Measurements from ENCODE around the gene ATP8A2.

Gene ATP8A2

DNA sequence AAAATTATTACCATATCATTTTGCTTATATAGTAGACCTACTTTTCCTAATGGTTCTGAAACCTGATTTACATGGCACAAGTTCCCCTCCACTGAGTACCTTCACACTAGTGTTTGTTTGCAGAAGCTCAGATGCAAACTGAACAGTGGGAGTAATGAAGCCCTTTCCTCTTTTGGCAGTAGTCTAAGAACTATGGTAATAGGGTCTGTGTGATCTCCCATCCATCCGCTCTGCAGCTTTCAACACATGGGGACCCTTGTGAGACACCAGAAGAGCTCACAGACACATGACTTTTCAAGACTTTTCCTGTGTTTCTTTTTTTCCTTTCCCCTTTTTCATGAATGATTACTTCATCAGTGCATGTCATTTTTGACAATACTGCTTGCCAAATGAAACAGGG is 336.0 kb downstream of the ATP8A2 start:
- DNase-seq (ENCODE audit: low spot score) = no peak
- H3K4me3 ChIP-seq = no peak overlapping the region
- no peak overlapping the region for H3K27ac ChIP-seq
- TF ChIP-seq, protein P1, sequence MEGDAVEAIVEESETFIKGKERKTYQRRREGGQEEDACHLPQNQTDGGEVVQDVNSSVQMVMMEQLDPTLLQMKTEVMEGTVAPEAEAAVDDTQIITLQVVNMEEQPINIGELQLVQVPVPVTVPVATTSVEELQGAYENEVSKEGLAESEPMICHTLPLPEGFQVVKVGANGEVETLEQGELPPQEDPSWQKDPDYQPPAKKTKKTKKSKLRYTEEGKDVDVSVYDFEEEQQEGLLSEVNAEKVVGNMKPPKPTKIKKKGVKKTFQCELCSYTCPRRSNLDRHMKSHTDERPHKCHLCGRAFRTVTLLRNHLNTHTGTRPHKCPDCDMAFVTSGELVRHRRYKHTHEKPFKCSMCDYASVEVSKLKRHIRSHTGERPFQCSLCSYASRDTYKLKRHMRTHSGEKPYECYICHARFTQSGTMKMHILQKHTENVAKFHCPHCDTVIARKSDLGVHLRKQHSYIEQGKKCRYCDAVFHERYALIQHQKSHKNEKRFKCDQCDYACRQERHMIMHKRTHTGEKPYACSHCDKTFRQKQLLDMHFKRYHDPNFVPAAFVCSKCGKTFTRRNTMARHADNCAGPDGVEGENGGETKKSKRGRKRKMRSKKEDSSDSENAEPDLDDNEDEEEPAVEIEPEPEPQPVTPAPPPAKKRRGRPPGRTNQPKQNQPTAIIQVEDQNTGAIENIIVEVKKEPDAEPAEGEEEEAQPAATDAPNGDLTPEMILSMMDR (IDR thresholded peaks at IDR 0.05) = no peak

DNA sequence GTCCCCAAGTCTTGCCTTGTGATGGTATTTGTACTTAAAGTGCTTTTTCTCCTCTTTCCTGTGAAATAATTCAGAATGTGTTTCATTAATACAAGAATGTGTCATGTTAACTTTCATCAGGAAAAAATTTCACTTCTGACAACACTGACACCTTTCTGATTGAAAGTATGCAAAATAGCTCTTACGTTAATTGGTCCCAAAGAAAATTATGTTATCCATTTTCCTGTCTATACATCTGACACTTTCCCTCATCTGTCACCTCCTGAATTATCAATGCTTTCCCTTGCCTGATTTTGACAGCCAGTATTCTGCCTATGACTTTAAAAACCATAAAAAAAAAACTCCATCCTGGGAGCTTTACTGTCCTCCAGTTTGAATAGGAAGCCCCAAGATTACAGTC is 336.5 kb downstream of the ATP8A2 start:
- no peak for DNase-seq (ENCODE audit: low spot score)
- TF ChIP-seq, protein P1 (IDR thresholded peaks at IDR 0.05) = no peak
- Histone ChIP-seq H3K27ac (no peak overlapping the region), H3K4me3 (no peak overlapping the region)

DNA sequence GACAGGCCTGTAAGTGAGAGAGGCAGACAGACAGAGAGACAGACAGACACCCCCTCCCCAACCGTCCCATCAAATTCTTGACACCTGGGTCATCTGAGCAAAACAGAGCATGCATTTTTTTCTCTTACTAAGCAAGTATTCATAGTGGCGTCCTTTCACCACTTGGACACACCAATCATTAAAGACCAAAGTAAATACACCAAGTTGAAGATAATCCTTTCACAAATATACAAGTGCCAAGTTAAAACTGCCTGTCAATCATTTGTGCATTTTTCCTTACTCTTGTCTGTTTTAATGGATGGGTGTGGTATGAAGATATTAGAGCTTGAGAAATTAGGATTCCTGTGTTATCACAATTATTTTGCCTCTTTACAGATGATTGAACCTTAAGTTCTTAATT is 337.3 kb downstream of the ATP8A2 start:
- Histone ChIP-seq H3K27ac (no peak overlapping the region), H3K4me3 (no peak overlapping the region)
- TF ChIP-seq, protein P1 (IDR thresholded peaks at IDR 0.05) = no peak
- no peak for DNase-seq (ENCODE audit: low spot score)

DNA sequence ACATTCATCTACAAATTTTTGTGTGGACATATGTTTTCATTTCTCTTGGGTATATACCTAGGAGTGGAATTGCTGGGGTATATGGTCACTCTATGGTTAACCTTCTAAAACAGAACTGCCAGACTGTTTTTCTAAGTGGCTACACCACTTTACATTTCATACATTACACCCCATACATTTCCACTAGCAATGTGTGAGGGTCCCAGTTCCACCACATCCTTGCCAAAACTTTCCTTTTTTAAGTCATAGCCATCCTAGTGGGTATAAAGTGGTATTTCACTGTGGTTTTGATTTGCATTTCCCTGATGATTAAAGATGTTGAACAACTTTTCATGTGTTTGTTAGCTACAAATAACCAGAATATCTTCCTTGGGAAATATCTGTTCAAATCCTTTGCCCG is 344.0 kb downstream of the ATP8A2 start:
- DNase-seq (ENCODE audit: low spot score) = no peak
- Histone ChIP-seq H3K4me3 (no peak overlapping the region), H3K27ac (no peak overlapping the region)
- TF ChIP-seq, protein P1 (IDR thresholded peaks at IDR 0.05) = no peak

DNA sequence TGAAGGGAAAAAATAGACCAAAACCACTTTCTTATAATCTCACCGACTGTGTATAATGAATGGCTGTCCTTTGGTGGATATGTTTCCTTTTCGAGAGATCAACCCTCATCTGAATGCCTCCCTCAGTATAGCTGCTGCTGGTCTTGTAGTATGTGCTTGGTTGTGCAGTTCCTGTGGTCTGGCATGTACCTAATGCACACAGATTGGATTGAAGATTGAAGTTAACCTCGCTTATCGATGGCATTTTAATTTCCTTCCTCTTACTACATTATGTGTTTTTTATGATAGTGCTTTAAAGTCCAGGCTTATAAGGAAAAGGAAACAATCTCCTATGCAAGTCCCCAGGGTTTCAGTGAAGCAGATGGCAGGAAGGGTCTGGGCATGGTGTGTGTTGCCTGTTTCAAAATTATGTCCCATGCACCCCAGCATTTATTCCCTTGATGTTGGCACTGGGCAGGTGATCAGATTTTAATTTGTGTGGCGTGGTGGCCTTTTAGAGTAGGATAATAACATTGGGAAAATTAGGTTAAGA is 346.0 kb downstream of the ATP8A2 start:
- Histone ChIP-seq H3K4me3 (no peak overlapping the region), H3K27ac (no peak overlapping the region)
- DNase-seq (ENCODE audit: low spot score) = no peak
- TF ChIP-seq, protein P1 (IDR thresholded peaks at IDR 0.05) = no peak

DNA sequence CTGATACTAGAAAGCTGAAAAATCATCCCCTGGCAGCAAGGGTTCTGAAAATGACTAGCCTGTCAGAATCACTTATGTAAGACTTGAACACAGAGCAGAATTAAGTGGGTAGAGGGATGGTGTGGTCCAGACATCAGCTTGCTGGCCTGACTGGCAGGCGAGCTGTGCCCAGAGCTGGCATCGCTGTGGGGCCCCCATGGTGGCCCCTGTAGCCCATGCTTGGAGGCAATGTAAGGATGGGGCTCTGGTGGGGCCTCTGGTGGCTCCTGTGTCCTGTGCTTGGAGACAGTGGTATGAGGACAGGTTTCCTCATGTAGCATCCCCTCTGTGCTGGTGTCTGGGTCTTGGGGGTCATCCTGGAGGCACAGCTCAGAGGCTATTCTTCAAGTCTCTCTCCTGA is 347.9 kb downstream of the ATP8A2 start:
- H3K27ac ChIP-seq = no peak overlapping the region
- no peak overlapping the region for H3K4me3 ChIP-seq
- TF ChIP-seq, protein P1 (IDR thresholded peaks at IDR 0.05) = no peak
- no peak for DNase-seq (ENCODE audit: low spot score)

DNA sequence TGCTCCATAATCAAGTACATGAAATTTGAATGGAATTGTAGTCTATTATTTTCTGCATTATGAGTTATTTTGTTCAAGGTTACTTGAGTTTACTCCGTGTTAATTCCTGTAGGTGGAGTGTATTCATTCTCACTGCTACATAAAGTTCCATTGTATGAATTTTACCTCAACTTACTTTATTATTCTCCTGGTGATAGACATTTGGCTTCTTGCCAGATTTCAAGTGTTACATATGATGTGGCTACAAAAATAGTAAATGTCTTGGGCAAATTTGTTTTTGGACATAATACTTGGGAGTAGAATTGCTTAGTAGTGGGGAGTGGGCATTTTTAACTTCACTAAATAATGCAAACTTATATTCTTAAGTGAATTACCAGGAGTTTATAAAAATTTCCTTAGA is 351.1 kb downstream of the ATP8A2 start:
- H3K27ac ChIP-seq = no peak overlapping the region
- TF ChIP-seq, protein P1 (IDR thresholded peaks at IDR 0.05) = no peak
- no peak for DNase-seq (ENCODE audit: low spot score)
- H3K4me3 ChIP-seq = no peak overlapping the region

Data from coronary artery (tissue), 2 donors.